OCI-LY3 (cell line): ENCODE data around the gene CADM2.

Source experiments
- EZH2phosphoT487 ChIP-seq: fragments of 200-600 bp; shearing (Covaris generic); IDR thresholded peaks from 2 replicates; pipeline ENCODE4 v1.6.1; 2018; ENCODE audit warnings: antibody characterized with exemption, mixed run types, low read depth
- TF ChIP-seq, protein P1 (sequence below): fragments of 200-600, 300-600 bp; sonication (generic); IDR thresholded peaks from 2 replicates; pipeline ENCODE4 v1.5.1; 2014; ENCODE audit warnings: antibody characterized with exemption, low read length, low read depth

DNA sequence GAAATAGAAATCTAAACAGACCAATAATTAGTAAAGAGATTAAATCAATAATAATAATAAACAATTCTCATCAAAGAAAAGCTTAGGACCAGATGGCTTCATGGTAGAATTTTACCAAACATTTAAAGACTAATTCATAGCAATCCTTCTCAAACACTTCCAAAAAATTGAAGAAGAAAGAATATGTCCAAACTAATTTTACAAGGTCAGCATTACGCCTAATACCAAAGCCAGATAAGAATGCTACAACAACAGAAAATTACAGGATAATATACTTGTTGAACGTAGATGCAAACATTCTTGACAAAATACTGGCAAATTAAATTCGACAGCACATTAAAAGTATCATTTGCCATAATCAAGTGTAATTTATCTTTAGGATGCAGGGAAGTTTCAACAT, 36.1 kb upstream of the CADM2 start:
- TF ChIP-seq, protein P1, sequence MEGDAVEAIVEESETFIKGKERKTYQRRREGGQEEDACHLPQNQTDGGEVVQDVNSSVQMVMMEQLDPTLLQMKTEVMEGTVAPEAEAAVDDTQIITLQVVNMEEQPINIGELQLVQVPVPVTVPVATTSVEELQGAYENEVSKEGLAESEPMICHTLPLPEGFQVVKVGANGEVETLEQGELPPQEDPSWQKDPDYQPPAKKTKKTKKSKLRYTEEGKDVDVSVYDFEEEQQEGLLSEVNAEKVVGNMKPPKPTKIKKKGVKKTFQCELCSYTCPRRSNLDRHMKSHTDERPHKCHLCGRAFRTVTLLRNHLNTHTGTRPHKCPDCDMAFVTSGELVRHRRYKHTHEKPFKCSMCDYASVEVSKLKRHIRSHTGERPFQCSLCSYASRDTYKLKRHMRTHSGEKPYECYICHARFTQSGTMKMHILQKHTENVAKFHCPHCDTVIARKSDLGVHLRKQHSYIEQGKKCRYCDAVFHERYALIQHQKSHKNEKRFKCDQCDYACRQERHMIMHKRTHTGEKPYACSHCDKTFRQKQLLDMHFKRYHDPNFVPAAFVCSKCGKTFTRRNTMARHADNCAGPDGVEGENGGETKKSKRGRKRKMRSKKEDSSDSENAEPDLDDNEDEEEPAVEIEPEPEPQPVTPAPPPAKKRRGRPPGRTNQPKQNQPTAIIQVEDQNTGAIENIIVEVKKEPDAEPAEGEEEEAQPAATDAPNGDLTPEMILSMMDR, result no peak
- no peak for TF ChIP-seq EZH2phosphoT487
